Transverse colon (tissue), 4 donors: ENCODE measurements around the gene MAP4K1. TPM values are rescaled to one million over a fixed set of nuclear protein-coding genes. Genes with fewer than 3 reads are reported as not detected.
A peak's percentile ranks its signal among the peaks of the same experiment; 100 is the strongest.

Source experiments
- DNase-seq: peaks from one replicate; pipeline ENCODE4 v3.0.0-alpha.2; 2019
- H3K27ac ChIP-seq, 4 donors: fragments of 200-600 bp; sonication (generic); 2 replicates each; pipeline ENCODE4 v1.5.1; 2016 to 2018; ENCODE audit warnings: inconsistent platforms in 4 of 4
- H3K27me3 ChIP-seq: fragments of 200-600 bp; sonication (generic); 2 replicates; pipeline ENCODE4 v1.5.1; 2017; ENCODE audit warnings: inconsistent platforms
- H3K36me3 ChIP-seq, 4 donors: fragments of 200-600 bp; sonication (generic); 2 replicates each; pipeline ENCODE4 v1.5.1; 2017 to 2019; ENCODE audit warnings: inconsistent platforms in 4 of 4
- H3K4me1 ChIP-seq, 4 donors: fragments of 200-600 bp; sonication (generic); 2 replicates each; pipeline ENCODE4 v1.5.1; 2017 to 2020; ENCODE audit warnings: inconsistent platforms in 4 of 4
- H3K4me3 ChIP-seq, 4 donors: fragments of 200-600 bp; sonication (generic); 1 replicate in 1 of 4; 2 replicates in 3 of 4; pipeline versions ENCODE4 v1.5.1 to v1.6.1; 2017 to 2019; ENCODE audit warnings: inconsistent platforms in 4 of 4
- H3K9me3 ChIP-seq, 2 donors: fragments of 200-600 bp; sonication (generic); 2 replicates each; pipeline ENCODE4 v1.5.1; 2017 to 2019; ENCODE audit warnings: inconsistent platforms in 2 of 2
- CTCF ChIP-seq, 5 experiments: fragments of 200-600 bp in 3 of 5; fragments of 450-650 bp in 2 of 5; sonication (generic) in 3 of 5; IDR thresholded peaks; 1 replicate in 2 of 5; 2 replicates in 3 of 5; pipeline ENCODE4 v1.5.1; 2016 to 2017; ENCODE audit warnings: antibody characterized with exemption in 5 of 5, inconsistent platforms in 3 of 5, mild to moderate bottlenecking in 2 of 5, moderate library complexity in 1 of 5
- EP300 ChIP-seq: sonication (generic); formaldehyde crosslinking; IDR thresholded peaks from one replicate; pipeline ENCODE4 v1.6.1; 2017; ENCODE audit warnings: antibody characterized with exemption, low read depth
- POLR2A ChIP-seq: fragments of 450-650 bp; IDR thresholded peaks from one replicate; pipeline ENCODE4 v1.6.1; 2016; ENCODE audit warnings: antibody characterized with exemption, mild to moderate bottlenecking, moderate library complexity
- POLR2AphosphoS5 ChIP-seq, 3 donors: sonication (generic); formaldehyde crosslinking; IDR thresholded peaks; one replicate each; pipeline ENCODE4 v1.6.1; 2016; ENCODE audit warnings: antibody characterized with exemption in 3 of 3
- WGBS, 2 donors: methylation state at CpG; one replicate each; pipeline ENCODE4 v1.1.5; 2018; ENCODE audit warnings: low coverage in 1 of 2; 5-methylcytosine and 5-hydroxymethylcytosine counted together
- in situ Hi-C, 4 donors: fragments of 200-750 bp; cut with MboI; loops; one replicate each; pipeline versions ENCODE4 v1.15.0 to v1.15.1; 2017; ENCODE audit warnings: low sequenced_read_pairs in 3 of 4, low pct_ligation_motif_present in 1 of 4, low pct_unique_long_range_greater_than_20kb in 1 of 4
- intact Hi-C: fragments of 100-400 bp; cut with DNase I; formaldehyde crosslinking; loops from one replicate; pipeline ENCODE4 v1.15.1; 2023; ENCODE audit warnings: low total_unique reads
- total RNA-seq, 4 donors: library from RNA; depleted of rRNA; stranded (reverse); fragments of >200 nt; gene quantifications; one replicate each; pipeline ENCODE4 v1.1.0, GENCODE V29; 2016

MAP4K1 gene
- total RNA-seq, 4 donors from 2014 or later, result 4.0 to 49.0 (median 11.1) TPM; not detected in 1

- in situ Hi-C loops, result no loop called here
Measured at GRCh38 chr19:38649305-38650171, 31.8 kb upstream of the MAP4K1 start.

GRCh38 chr19:38648769-38649304 lies 31.1 kb upstream of the MAP4K1 start:
- TF ChIP-seq POLR2AphosphoS5 (IDR thresholded peaks at IDR 0.05) (no peak), CTCF (IDR thresholded peaks at IDR 0.05) (no peak), EP300 (no peak), POLR2A (no peak)
- H3K4me1 ChIP-seq, result peaks cover 30 to 78% (median 57%) of the 10 kb centered on the region in 4 donors
- no peaks in the 10 kb centered on the region for H3K9me3 ChIP-seq
- in situ Hi-C loops (no loop called here), intact Hi-C loops (loop anchor here (10.0 kb wide), 1 partner anchor 66 kb away; no protein-coding TSS in a partner anchor)
- 1 to 5% methylated on average over 12 to 13 of the region's 13 CpGs for WGBS, 2 donors
- H3K27ac ChIP-seq, result peak overlapping the region; percentile 99 to 100 (median 99)
- no peaks in the 10 kb centered on the region for H3K27me3 ChIP-seq
- DNase-seq, result no peak
- H3K4me3 ChIP-seq, result peak overlapping the region; percentile 92 to 100 (median 98)
- H3K36me3 ChIP-seq, result no peaks in the 10 kb centered on the region

More at GRCh38 chr19:38649305-38650171, 31.8 kb upstream of the MAP4K1 start:
- no peaks in the 10 kb centered on the region for H3K36me3 ChIP-seq
- WGBS, 2 donors, result 13 to 17% methylated on average over 6 to 15 of the region's 15 CpGs
- TF ChIP-seq CTCF (IDR thresholded peaks at IDR 0.05) (no peak), POLR2A (peak; percentile 94), POLR2AphosphoS5 (IDR thresholded peaks at IDR 0.05) (peak; percentile 77 to 93 (median 85))
- H3K4me1 ChIP-seq, result peaks cover 36 to 78% (median 64%) of the 10 kb centered on the region in 4 donors
- peak overlapping the region; percentile 99 to 100 (median 99) for H3K27ac ChIP-seq
- H3K9me3 ChIP-seq, result no peaks in the 10 kb centered on the region
- H3K27me3 ChIP-seq, result no peaks in the 10 kb centered on the region
- DNase-seq, result peak; percentile 86
- peak overlapping the region; percentile 92 to 100 (median 98) for H3K4me3 ChIP-seq
- intact Hi-C loops, result loop anchor here (10.0 kb wide), 2 partner anchors 65 to 185 kb away; partner anchors contain the start of gene ECH1

- intact Hi-C loops (loop anchor here (10.0 kb wide), 1 partner anchor 67 kb away; no protein-coding TSS in a partner anchor), in situ Hi-C loops (no loop called here)
- H3K27ac ChIP-seq, result peak overlapping the region; percentile 99 to 100 (median 99)
- DNase-seq, result no peak
- H3K36me3 ChIP-seq, result no peaks in the 10 kb centered on the region
- no peaks in the 10 kb centered on the region for H3K27me3 ChIP-seq
- H3K9me3 ChIP-seq, result no peaks in the 10 kb centered on the region
- peaks cover 25 to 71% (median 50%) of the 10 kb centered on the region in 4 donors for H3K4me1 ChIP-seq
- H3K4me3 ChIP-seq, result peak overlapping the region; percentile 92 to 100 (median 98)
- WGBS, 2 donors, result 0 to 1% methylated on average over 13 to 19 of the region's 19 CpGs
- TF ChIP-seq CTCF (IDR thresholded peaks at IDR 0.05) (no peak), POLR2AphosphoS5 (IDR thresholded peaks at IDR 0.05) (no peak), POLR2A (no peak), EP300 (no peak)
Measured at GRCh38 chr19:38647966-38648768, 30.4 kb upstream of the MAP4K1 start.
